GM20431 (cell line): ENCODE data around the gene MEMO1.
"Not testable (repeated sequence)": the region's sequence is repeated elsewhere in the genome, so short reads cannot be mapped to it uniquely, and the experiment has no call there.

Experiments used
- in situ Hi-C: fragments of 300-500 bp; cut with MseI, MboI; formaldehyde crosslinking; loops from one replicate; pipeline ENCODE4 v1.15.0; 2020; ENCODE audit warnings: low sequenced_read_pairs; ENCODE audit not compliant: unreplicated experiment

The MEMO1 gene

DNA sequence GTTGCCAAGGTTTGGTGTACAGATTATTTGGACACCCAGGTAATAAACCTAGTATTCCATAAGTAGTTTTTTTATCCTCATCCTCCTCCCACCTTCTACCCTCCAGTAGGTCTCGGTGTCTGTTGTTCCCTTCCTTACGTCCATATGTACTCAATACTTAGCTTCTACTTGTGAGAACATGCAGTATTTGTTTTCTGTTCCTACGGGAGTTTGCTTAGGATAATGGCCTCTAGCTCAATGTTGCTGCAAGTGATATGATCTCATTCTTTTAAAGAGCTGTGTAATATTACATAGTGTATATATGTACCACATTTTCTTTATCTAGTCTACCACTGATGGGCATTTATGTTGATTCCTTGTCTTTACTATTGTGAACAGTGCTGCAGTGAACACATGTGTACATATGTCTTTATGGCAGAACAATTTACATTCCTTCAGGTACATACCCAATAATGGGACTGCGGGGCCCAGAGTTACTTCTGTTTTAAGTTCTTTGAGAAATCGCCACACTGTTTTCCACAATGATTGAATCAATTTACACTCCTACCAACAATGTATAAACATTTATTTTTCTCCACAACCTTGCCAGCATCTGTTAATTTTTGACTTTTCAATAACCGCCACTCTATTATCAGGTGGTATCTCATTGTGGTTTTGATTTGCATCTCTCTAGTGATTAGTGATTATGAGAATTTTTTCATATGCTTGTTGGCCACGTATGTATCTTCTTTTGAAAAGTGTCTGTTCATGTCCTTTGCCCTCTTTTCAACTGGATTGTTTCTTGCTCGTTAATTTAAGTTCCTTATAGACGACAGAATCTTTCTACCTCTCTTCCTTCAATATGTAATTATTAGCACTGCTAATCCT, 88.0 kb downstream of the MEMO1 start:
- in situ Hi-C loops, result no loop called here

- in situ Hi-C loops, result no loop called here
Measured at GRCh38 chr2:31920962-31921361, 89.8 kb downstream of the MEMO1 start.

- in situ Hi-C loops, result no loop called here
Measured at GRCh38 chr2:31919499-31919898, 91.3 kb downstream of the MEMO1 start.

- in situ Hi-C loops, result no loop called here
Measured at GRCh38 chr2:31909661-31910060, 101.1 kb downstream of the MEMO1 start.

DNA sequence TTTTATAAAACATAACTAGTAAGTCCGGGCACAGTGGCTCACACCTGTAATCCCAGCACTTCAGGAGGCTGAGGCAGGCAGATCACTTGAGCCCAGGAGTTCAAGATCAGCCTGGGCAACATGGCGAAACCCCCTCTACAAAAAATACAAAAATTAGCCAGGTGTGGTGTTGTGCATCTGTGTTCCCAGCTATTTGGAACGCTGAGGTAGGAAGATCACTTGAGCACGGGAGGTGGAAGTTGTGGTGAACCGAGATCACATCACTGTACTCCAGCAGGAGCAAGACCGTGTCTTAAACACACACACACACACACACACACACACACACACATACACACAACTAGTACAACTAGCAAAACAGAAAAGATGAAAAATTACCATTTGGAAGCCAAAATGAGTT, 103.3 kb downstream of the MEMO1 start:
- in situ Hi-C loops, result not testable (repeated sequence)

GRCh38 chr2:31903109-31903780, 107.6 kb downstream of the MEMO1 start:
- in situ Hi-C loops, result no loop called here

GRCh38 chr2:31901900-31902299, 108.9 kb downstream of the MEMO1 start:
- in situ Hi-C loops, result no loop called here

- in situ Hi-C loops, result not testable (repeated sequence)
Measured at GRCh38 chr2:31900156-31900555, 110.7 kb downstream of the MEMO1 start.

- in situ Hi-C loops, result not testable (repeated sequence)
Measured at GRCh38 chr2:31898346-31898745, 112.5 kb downstream of the MEMO1 start.

- in situ Hi-C loops, result not testable (repeated sequence)
Measured at GRCh38 chr2:31897340-31897739, 113.5 kb downstream of the MEMO1 start.

- in situ Hi-C loops, result no loop called here
Measured at GRCh38 chr2:31896293-31896692, 114.5 kb downstream of the MEMO1 start.

GRCh38 chr2:31894656-31895055, 116.2 kb downstream of the MEMO1 start:
- in situ Hi-C loops, result no loop called here

- in situ Hi-C loops, result no loop called here
Measured at GRCh38 chr2:31893094-31893493, 117.7 kb downstream of the MEMO1 start.

DNA sequence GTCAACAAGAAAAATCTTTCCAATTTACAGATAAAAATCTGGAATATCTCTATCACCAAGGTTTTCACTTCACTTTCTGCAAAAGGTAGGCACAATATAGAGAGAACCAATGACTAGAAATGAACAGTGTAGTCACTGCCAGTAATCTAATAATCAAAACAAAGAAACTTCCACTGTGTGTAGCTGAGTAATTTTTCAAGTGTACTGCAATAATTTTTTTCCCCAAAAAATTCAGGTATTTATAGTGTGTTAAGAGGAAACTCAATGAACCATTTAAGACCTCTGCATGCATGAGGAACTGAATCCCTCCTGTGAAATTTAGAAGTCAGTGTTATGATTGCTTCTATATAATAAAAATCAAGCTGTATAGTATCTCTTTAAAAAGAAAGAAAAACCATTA, 121.8 kb downstream of the MEMO1 start:
- in situ Hi-C loops, result no loop called here

GRCh38 chr2:31888550-31888949, 122.3 kb downstream of the MEMO1 start:
- in situ Hi-C loops, result no loop called here

- in situ Hi-C loops, result no loop called here
Measured at GRCh38 chr2:31886700-31887099, 124.1 kb downstream of the MEMO1 start.

GRCh38 chr2:31877008-31877407, 133.8 kb downstream of the MEMO1 start:
- in situ Hi-C loops, result no loop called here

GRCh38 chr2:31874071-31874470, 136.7 kb downstream of the MEMO1 start:
- in situ Hi-C loops, result no loop called here

- in situ Hi-C loops, result no loop called here
Measured at GRCh38 chr2:31865215-31865614, 145.6 kb downstream of the MEMO1 start.

GRCh38 chr2:31863867-31864266, 146.9 kb downstream of the MEMO1 start:
- in situ Hi-C loops, result no loop called here

GRCh38 chr2:31863015-31863656, 147.7 kb downstream of the MEMO1 start:
- in situ Hi-C loops, result not testable (repeated sequence)
